Measurements from ENCODE around the gene COX18.

DNA sequence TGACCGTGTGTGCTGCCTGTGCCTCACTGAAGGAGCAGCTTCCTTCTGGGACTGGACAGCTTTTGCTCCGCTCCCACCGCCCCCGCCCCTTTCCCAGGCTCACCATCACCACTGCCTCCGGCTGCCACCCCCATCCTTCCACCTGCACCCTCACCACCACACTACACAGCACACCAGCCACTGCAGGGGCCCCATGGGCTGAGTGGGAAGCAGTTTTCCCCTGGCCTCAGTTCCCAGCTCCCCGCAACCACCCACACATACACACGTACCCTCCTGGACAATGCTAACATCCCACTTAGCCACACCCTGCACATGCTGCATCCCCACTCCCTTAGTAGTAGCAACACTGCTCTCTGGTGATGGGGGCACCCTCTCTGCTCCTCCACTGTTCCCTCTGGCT lies 29.6 kb upstream of the COX18 start:
- no peak for TF ChIP-seq EZH2phosphoT487 (IDR thresholded peaks at IDR 0.05; ENCODE audit: borderline replicate concordance, low read depth, low read length)
- TF ChIP-seq, protein P1, sequence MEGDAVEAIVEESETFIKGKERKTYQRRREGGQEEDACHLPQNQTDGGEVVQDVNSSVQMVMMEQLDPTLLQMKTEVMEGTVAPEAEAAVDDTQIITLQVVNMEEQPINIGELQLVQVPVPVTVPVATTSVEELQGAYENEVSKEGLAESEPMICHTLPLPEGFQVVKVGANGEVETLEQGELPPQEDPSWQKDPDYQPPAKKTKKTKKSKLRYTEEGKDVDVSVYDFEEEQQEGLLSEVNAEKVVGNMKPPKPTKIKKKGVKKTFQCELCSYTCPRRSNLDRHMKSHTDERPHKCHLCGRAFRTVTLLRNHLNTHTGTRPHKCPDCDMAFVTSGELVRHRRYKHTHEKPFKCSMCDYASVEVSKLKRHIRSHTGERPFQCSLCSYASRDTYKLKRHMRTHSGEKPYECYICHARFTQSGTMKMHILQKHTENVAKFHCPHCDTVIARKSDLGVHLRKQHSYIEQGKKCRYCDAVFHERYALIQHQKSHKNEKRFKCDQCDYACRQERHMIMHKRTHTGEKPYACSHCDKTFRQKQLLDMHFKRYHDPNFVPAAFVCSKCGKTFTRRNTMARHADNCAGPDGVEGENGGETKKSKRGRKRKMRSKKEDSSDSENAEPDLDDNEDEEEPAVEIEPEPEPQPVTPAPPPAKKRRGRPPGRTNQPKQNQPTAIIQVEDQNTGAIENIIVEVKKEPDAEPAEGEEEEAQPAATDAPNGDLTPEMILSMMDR (conservative IDR thresholded peaks at IDR 0.05; ENCODE audit: low read length) = no peak

Data from OCI-LY7 (cell line).